Omental fat pad (tissue), 4 donors: Measurements from ENCODE around the gene PPCDC. TPM values are rescaled to one million over a fixed set of nuclear protein-coding genes. Genes with fewer than 3 reads are reported as not detected.

Experiments used
- ATAC-seq: fragments of 150-250 bp; one replicate; pipeline ENCODE4 v1.9.1; 2016; ENCODE audit warnings: mild to moderate bottlenecking, moderate library complexity; ENCODE audit not compliant: low FRiP score
- DNase-seq: peaks from one replicate; pipeline ENCODE4 v3.0.0-alpha.2; 2019; ENCODE audit warnings: low spot score
- total RNA-seq, 4 donors: library from RNA; depleted of rRNA; stranded (reverse); fragments of >200 nt; gene quantifications; one replicate each; pipeline ENCODE4 v1.1.0, GENCODE V29; 2016
- TF ChIP-seq, protein P1 (sequence below), 3 donors: fragments of 450-650 bp; IDR thresholded peaks; one replicate each; pipeline ENCODE4 v1.5.1; 2016 to 2017; ENCODE audit warnings: antibody characterized with exemption in 3 of 3, mild to moderate bottlenecking in 3 of 3, moderate library complexity in 2 of 3

PPCDC gene
- total RNA-seq, 4 donors from 2014 or later = 9.7 to 21.5 (median 13.6) TPM

GRCh38 chr15:75032395-75032794 is 9.0 kb downstream of the PPCDC start:
- no peak for ATAC-seq
- no peak for DNase-seq
- TF ChIP-seq, protein P1, sequence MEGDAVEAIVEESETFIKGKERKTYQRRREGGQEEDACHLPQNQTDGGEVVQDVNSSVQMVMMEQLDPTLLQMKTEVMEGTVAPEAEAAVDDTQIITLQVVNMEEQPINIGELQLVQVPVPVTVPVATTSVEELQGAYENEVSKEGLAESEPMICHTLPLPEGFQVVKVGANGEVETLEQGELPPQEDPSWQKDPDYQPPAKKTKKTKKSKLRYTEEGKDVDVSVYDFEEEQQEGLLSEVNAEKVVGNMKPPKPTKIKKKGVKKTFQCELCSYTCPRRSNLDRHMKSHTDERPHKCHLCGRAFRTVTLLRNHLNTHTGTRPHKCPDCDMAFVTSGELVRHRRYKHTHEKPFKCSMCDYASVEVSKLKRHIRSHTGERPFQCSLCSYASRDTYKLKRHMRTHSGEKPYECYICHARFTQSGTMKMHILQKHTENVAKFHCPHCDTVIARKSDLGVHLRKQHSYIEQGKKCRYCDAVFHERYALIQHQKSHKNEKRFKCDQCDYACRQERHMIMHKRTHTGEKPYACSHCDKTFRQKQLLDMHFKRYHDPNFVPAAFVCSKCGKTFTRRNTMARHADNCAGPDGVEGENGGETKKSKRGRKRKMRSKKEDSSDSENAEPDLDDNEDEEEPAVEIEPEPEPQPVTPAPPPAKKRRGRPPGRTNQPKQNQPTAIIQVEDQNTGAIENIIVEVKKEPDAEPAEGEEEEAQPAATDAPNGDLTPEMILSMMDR (IDR thresholded peaks at IDR 0.05) = no peak

GRCh38 chr15:75033809-75034208 is 10.4 kb downstream of the PPCDC start:
- TF ChIP-seq, protein P1 (IDR thresholded peaks at IDR 0.05) = no peak
- no peak for DNase-seq
- ATAC-seq = no peak

DNA sequence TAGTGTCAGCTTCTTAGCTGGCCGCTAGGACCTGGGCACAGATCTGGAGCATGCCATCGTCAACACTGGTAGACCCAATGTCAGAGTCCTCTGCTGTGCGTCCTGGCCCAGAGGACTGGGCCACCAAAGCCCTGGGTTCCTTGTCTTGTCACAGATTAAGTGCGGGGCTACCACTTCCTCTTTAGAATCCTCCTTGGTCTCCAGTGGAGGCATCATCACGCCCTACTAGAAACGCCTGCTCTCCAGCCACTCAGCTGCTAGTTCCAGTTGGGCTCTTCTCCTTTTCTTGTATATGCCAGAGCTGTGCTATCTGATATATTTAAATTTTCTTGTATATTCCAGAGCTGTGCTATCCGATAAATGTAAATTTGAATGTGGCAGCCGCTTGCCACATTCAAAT is 11.2 kb downstream of the PPCDC start:
- TF ChIP-seq, protein P1 (IDR thresholded peaks at IDR 0.05) = no peak
- no peak for ATAC-seq

GRCh38 chr15:75036212-75036616 is 12.8 kb downstream of the PPCDC start:
- TF ChIP-seq, protein P1 (IDR thresholded peaks at IDR 0.05) = no peak
- ATAC-seq = no peak
- no peak for DNase-seq

More for the DNA sequence above, 11.2 kb downstream of the PPCDC start:
- DNase-seq = no peak

DNA sequence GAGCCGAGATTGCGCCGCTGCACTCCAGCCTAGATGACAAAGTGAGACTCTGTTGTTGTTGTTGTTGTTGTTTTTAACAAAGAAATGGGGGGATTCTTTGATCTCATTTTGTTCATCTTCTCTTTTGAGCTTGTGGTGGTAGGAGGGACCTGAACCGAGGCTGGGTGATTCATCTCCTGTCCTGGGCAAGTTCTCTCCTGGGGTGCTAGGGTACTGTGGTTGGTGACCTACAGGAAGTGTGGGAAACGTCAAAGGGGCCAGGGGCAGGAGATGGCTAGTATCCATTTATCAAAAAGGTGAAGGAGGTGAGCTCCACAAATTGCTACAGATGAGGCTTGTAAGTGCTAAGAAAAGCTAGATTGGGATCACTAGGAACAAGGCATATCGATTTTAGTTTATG is 14.3 kb downstream of the PPCDC start:
- ATAC-seq (no peak), DNase-seq (no peak)
- TF ChIP-seq, protein P1 (IDR thresholded peaks at IDR 0.05) = no peak

- TF ChIP-seq, protein P1 (IDR thresholded peaks at IDR 0.05) = no peak
- no peak for DNase-seq
- ATAC-seq = no peak
These were observed 14.8 kb downstream of the PPCDC start for GRCh38 chr15:75038231-75038630.

DNA sequence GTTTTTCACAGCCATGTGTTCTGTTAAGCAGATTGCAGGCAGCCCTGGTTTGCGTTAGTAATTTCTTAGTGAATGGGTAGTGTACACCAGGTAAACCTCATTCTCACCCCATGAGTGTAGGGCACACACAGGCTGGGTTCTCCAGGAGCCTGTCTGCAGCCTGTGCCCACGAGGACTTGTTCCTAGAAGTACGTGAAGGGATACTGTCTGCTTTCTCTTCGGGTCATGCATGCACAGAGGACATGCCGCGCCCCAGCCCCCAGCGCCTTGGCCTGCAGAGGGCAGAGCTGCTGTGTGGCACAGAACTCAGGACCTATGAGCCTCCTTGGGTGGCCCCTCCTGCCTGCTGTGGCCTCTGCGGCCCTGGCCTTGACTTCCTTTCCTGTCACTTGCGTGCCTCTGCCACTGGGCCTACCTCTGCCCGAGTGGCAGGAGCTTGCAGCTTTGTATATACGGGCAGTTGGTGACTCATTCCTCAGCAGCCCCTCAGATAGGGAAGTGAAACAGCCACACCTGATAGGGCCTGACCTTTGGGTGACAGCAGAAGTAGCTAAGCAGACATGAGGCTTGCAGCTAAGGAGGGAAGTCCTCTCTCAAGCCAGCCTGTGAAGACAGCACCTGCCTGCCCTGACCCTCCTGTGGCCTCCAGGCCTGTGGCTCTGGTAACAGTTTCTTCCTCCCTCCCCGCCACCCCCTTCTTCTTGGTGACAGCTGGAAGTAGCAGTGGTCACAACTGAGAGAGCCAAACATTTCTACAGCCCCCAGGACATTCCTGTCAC is 19.5 kb downstream of the PPCDC start:
- TF ChIP-seq, protein P1 (IDR thresholded peaks at IDR 0.05) = no peak
- peak; percentile 32 for DNase-seq
- ATAC-seq = peak; percentile 60
